Adrenal gland (tissue), 12 donors: ENCODE results near the gene TFDP2. TPM values are rescaled to one million over a fixed set of nuclear protein-coding genes. Genes with fewer than 3 reads are reported as not detected.

ENCODE experiments used
- DNase-seq, 7 donors: peaks; one replicate each; pipeline ENCODE4 v3.0.0-alpha.2; 2019 to 2020
- H3K27ac ChIP-seq, 5 donors: fragments of 200-600 bp; sonication (generic) in 4 of 5; 1 replicate in 3 of 5; 2 replicates in 2 of 5; pipeline versions ENCODE4 v1.5.1 to v1.8.0; 2016 to 2020; ENCODE audit warnings: mild to moderate bottlenecking in 1 of 5
- H3K27me3 ChIP-seq: fragments of 200-600 bp; 2 replicates; pipeline ENCODE4 v1.8.0; 2021
- H3K36me3 ChIP-seq, 2 donors: fragments of 200-600 bp; replicated peaks in 1 of 2; 1 replicate in 1 of 2; 2 replicates in 1 of 2; pipeline versions ENCODE4 v1.5.1 to v1.8.0; 2018 to 2022
- H3K4me1 ChIP-seq, 2 donors: fragments of 200-600 bp; replicated peaks in 1 of 2; 1 replicate in 1 of 2; 2 replicates in 1 of 2; pipeline versions ENCODE4 v1.5.1 to v1.8.0; 2018 to 2021
- H3K4me3 ChIP-seq, 4 donors: fragments of 200-600 bp; sonication (generic) in 3 of 4; one replicate each; pipeline ENCODE4 v1.5.1; 2016 to 2018
- H3K9me3 ChIP-seq, 3 donors: fragments of 200-600 bp; sonication (generic) in 1 of 3; replicated peaks in 1 of 3; 1 replicate in 2 of 3; 2 replicates in 1 of 3; pipeline versions ENCODE4 v1.5.1 to v1.8.0; 2016 to 2021
- CTCF ChIP-seq, 6 experiments: fragments of 450-650 bp in 4 of 6; fragments of 200-600 bp in 2 of 6; sonication (generic) in 1 of 6; IDR thresholded peaks; 1 replicate in 5 of 6; 2 replicates in 1 of 6; pipeline versions ENCODE4 v1.5.1 to v1.8.0; 2016 to 2021; ENCODE audit warnings: antibody characterized with exemption in 6 of 6, mild to moderate bottlenecking in 2 of 6, moderate library complexity in 1 of 6
- POLR2A ChIP-seq, 2 donors: fragments of 450-650 bp; IDR thresholded peaks; one replicate each; pipeline ENCODE4 v1.6.1; 2017; ENCODE audit warnings: antibody characterized with exemption in 2 of 2, mild to moderate bottlenecking in 2 of 2, moderate library complexity in 1 of 2
- WGBS, 4 donors: extraction: QIAGEN DNeasy Blood & Tissue Kit in 2 of 4; methylation state at CpG; one replicate each; pipeline versions ENCODE4 v1.1.5 to v1.1.7; 2013 to 2017; 5-methylcytosine and 5-hydroxymethylcytosine counted together
- intact Hi-C, 2 donors: fragments of 100-400 bp; cut with DNase I; formaldehyde crosslinking; loops; one replicate each; pipeline versions ENCODE4 v1.14.1 to v1.15.0; 2022 to 2023
- polyA plus RNA-seq, 3 donors: library from polyadenylated mRNA; stranded (reverse); fragments of 200-250 nt in 2 of 3; fragments of 350-450 nt in 1 of 3; fragmentation: Illumina TruSeq in 1 of 3; extraction: RNeasy Lipid Tissue Mini Kit (QIAGEN cat#74804) in 1 of 3; gene quantifications; one replicate each; pipeline ENCODE4 v1.2.3, GENCODE V29; 2013 to 2014
- total RNA-seq, 9 donors: library from RNA; depleted of rRNA in 4 of 9; stranded (reverse); fragments of >200 nt in 4 of 9; fragments of 120-200 nt in 1 of 9; fragmentation: NEBNext Ultra II Directional in 1 of 9; extraction: Animal tissue kit (Norgen Biotek cat#: 25700) in 1 of 9; gene quantifications; one replicate each; pipeline versions ENCODE4 v1.1.0 to v1.2.4, GENCODE V29; 2013 to 2023
- donor health status: healthy with polysubstance abuse.
- donor health status: Bipolar disorder and iron deficiency.
- donor health status: DM: yes; HTN: yes; CAD: no.
- donor health status: DM: no; HTN: no; CAD: no.
- donor health status: DM: no; HTN: no; CAD: no.
- donor health status: DM: yes; HTN: yes; CAD: no.

The TFDP2 gene
- total and polyA plus RNA-seq, 12 donors: 11.8 to 165 (median 62.0) TPM

DNA sequence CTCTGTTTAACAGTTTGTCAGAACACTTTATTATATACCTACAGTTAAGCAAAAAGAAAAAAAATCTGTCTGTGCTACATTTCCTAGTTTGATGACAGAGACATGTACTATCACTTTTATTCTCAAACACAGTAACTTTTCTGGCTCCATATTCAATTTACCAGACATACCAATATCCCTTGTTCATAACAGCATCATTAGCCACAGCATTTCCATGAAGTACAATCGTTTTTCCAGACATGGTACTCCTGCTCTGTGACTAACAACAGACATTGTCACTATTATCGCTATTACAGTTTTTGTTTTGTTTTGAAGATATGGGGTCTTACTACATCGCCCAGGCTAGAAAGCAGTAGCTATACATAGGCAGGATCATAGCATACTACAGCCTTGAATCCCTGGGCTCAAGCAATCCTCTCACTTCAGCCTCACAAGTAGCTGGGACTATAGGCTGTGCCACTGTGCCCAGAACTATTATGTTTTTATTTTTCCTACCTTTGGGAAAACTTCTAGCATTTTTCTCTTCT is 14.5 kb downstream of the TFDP2 start:
- no peaks in the 10 kb centered on the region for H3K9me3 ChIP-seq
- H3K27me3 ChIP-seq: no peaks in the 10 kb centered on the region
- H3K27ac ChIP-seq: no peak overlapping the region
- WGBS, 4 donors: 42 to 81% (median 52%) methylated on average over 3 of the region's 3 CpGs
- no peaks in the 10 kb centered on the region for H3K36me3 ChIP-seq
- DNase-seq: no peak
- intact Hi-C loops: no loop called here
- no peak for TF ChIP-seq CTCF (IDR thresholded peaks at IDR 0.05)
- no peak for TF ChIP-seq POLR2A (IDR thresholded peaks at IDR 0.05)
- H3K4me3 ChIP-seq: no peak overlapping the region
- H3K4me1 ChIP-seq: no peaks in the 10 kb centered on the region

- DNase-seq: no peak
- Histone ChIP-seq H3K36me3 (no peaks in the 10 kb centered on the region), H3K27ac (no peak overlapping the region), H3K27me3 (no peaks in the 10 kb centered on the region), H3K4me1 (peaks cover 0 to 11% of the 10 kb centered on the region in 2 donors), H3K4me3 (no peak overlapping the region), H3K9me3 (no peaks in the 10 kb centered on the region)
- TF ChIP-seq POLR2A (IDR thresholded peaks at IDR 0.05): no peak
- peak in 1 of 6 experiments; percentile 30 for TF ChIP-seq CTCF (IDR thresholded peaks at IDR 0.05)
- WGBS, 4 donors: 90 to 98% (median 93%) methylated on average over 2 of the region's 2 CpGs
- intact Hi-C loops: loop anchor here (5.0 to 10.0 kb wide), 2 partner anchors 145 to 153 kb away; no protein-coding TSS in a partner anchor
Observed at GRCh38 chr3:142129516-142130171, 19.7 kb downstream of the TFDP2 start.

- no peak for DNase-seq
- H3K9me3 ChIP-seq: no peaks in the 10 kb centered on the region
- no peaks in the 10 kb centered on the region for H3K36me3 ChIP-seq
- TF ChIP-seq CTCF (IDR thresholded peaks at IDR 0.05) (no peak), POLR2A (IDR thresholded peaks at IDR 0.05) (no peak)
- intact Hi-C loops: loop anchor here (5.0 to 10.0 kb wide), 2 partner anchors 147 to 154 kb away; no protein-coding TSS in a partner anchor
- no peak overlapping the region for H3K27ac ChIP-seq
- H3K27me3 ChIP-seq: no peaks in the 10 kb centered on the region
- peaks cover 0 to 11% of the 10 kb centered on the region in 2 donors for H3K4me1 ChIP-seq
- H3K4me3 ChIP-seq: no peak overlapping the region
- WGBS, 4 donors: 83 to 92% (median 88%) methylated on average over 8 of the region's 8 CpGs
Observed at GRCh38 chr3:142127941-142128658, 21.2 kb downstream of the TFDP2 start.

DNA sequence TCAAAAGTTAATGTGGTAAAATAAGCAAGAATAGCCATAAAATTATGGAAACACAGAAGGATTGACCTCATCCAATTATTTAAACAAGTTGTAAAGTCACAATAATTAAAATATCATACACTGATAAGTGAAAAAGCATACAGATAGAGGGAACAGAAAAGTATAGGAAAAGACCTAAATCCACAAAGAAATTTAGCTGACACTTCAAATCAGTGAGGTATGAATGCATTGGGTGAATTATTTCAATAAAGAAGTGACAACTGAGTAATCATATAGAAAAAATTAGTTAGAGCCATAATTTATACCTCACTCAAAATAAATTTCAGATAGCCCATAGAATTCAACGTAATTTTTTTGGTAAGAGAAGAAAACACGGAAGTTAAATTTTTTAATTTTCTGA is 25.1 kb downstream of the TFDP2 start:
- Histone ChIP-seq H3K27me3 (no peaks in the 10 kb centered on the region), H3K27ac (no peak overlapping the region), H3K4me3 (no peak overlapping the region), H3K9me3 (no peaks in the 10 kb centered on the region), H3K4me1 (peaks cover 0 to 18% of the 10 kb centered on the region in 2 donors), H3K36me3 (no peaks in the 10 kb centered on the region)
- WGBS, 4 donors: 94 to 96% (median 95%) methylated on average over 2 of the region's 2 CpGs
- DNase-seq: no peak
- TF ChIP-seq POLR2A (IDR thresholded peaks at IDR 0.05) (no peak), CTCF (IDR thresholded peaks at IDR 0.05) (no peak)
- intact Hi-C loops: loop anchor here in 1 of 2 donors (10.0 kb wide), 1 partner anchor 151 kb away; no protein-coding TSS in a partner anchor
